T1000 (cell line): ENCODE results near the gene EPB42.
"Not testable (repeated sequence)": the region's sequence is repeated elsewhere in the genome, so short reads cannot be mapped to it uniquely, and the experiment has no call there.

Experiments
- DNase-seq: peaks from one replicate; lab custom pipeline; 2025; ENCODE audit warnings: mixed read lengths; lab: John Stamatoyannopoulos, UW

The EPB42 gene

GRCh38 chr15:43212299-43212698 lies 8.5 kb downstream of the EPB42 start:
- no peak for DNase-seq

DNA sequence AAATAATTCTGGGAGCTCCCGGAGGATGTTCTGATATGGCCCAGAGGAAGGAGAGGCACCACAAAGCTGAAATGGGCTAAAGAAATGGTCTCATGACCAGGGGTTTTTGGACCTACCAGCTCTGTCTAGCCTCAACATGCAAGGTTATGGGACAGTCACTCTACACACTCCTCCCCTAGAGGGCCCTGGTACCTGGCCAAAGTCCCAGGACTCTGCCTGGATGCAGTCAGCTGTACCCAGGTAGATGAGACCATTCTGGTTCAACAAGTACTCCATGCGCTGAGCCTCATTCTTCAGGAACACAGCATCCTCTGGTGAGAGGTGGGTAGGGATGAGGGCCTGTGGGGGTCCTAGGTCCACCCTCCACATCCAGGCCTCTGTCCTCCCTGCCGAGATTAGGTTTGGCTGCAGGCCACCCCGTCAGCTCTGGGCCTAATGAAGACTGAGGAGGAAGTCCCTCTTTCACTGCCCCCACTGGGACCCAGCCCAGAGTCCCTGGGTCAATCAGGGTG lies 9.5 kb downstream of the EPB42 start:
- DNase-seq = no peak

DNA sequence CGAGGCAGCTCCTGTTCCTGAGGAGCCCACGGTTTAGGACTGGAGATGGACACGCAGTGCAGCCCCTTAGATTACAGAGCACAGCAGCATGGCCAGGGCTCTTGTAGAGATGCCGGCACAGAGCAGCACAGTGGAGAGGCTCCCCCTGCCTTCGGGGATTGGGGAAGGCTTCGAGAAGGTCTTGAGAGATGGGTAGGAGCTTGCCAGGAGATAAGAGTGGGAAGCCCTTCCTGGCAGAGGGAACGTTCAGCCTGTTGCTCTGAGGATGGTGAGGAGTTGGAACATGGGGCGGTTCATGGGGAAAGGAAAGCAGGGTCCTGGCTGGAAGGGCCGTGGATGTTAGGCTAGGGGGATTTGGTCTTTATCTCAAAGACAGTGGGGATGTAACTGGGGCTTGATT lies 10.0 kb downstream of the EPB42 start:
- no peak for DNase-seq

- no peak for DNase-seq
Observed at GRCh38 chr15:43210172-43210745, 10.6 kb downstream of the EPB42 start.

- DNase-seq = no peak
Observed at GRCh38 chr15:43209059-43209824, 11.6 kb downstream of the EPB42 start.

DNA sequence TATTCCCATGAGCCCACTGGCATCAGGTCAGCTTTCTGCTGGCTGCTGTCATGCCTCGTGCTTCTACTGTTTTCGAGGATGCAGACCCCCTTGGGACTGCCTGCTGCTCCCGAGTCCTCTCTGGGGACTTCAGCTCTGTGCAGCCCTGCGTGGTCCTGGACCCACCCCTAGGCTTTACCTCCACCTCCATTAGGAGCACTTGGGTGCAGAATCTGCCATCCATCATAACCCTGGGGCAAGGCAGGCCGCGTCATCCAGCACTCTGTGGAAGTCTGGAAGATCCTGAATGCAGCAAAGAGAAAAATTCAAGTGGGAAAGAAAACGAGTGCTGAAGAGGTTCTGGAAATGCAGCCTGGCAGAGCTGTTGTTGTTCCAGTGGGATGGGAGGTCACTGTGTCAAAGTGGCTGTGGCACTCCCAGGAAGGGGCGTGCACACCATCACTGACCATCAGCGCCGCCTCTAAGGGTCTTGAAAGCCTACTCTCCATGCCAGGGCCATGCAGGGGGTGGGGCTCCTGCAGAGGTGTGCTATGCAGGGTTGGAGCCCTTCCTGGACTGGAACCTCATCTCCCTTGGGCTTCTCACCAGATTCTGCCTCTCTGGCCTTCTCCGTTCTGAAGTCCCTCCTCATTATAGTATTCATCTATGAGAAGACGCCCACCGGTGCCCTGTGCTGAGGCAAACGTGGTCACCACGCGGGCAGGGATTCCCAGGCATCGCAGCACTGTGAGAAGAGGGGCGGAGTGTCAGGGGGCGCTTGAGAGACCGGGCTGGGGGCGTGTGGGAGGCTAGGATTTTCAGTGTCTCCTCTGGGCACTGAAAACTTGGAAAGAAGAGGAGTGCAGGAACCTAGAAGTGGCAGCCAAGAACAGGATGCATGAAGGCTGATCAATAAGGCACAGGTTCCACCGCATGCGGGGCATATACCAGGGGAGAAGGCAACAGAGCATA lies 12.5 kb downstream of the EPB42 start:
- DNase-seq = no peak

GRCh38 chr15:43207024-43207423 lies 13.8 kb downstream of the EPB42 start:
- no peak for DNase-seq

- no peak for DNase-seq
Observed at GRCh38 chr15:43206054-43206453, 14.8 kb downstream of the EPB42 start.

GRCh38 chr15:43204016-43204901 lies 16.6 kb downstream of the EPB42 start:
- no peak for DNase-seq

DNA sequence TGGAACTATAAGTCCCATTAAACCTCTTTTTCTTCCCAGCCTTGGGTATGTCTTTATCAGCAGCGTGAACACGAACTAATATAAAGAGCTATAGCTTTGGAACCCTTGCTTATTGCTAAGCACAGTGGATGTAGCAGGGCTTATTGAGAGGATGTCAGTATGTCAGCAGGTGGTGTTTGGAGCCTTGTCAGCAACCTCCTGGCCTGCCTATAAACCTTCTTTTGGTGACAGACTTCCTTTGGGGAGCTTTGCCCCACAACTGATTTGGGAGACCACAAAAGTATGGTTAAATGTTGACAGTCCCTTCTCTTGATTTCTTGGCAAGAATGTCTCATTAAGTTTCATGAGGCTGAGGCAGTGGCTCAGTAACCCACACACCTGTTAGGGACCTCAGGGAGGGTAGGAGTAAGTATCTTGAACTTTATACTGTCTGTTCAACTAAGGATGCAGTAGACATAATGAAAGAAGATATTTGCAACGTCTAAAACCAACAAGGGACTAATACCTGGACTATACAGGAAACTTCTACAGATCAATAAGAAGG lies 20.8 kb downstream of the EPB42 start:
- DNase-seq = no peak

GRCh38 chr15:43198992-43199391 lies 21.8 kb downstream of the EPB42 start:
- DNase-seq = no peak

DNA sequence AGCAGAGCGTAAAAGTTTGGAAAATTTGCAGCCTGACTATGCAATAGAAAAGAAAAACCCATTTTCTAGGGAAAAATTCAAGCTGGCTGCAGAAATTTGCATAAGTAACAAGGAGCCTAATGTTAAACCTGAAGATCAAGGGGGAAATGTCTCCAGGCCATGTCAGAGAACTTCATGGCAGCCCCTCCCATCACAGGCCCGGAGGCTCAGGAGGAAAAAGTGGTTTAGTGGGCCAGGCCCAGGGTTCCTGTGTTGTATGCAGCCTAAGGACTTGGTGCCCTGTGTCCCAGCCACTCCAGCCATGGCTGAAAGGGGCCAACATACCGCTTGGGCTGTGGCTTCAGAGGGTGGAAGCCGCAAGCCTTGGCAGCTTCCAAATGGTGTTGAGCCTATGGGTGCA lies 22.3 kb downstream of the EPB42 start:
- not testable (repeated sequence) for DNase-seq

DNA sequence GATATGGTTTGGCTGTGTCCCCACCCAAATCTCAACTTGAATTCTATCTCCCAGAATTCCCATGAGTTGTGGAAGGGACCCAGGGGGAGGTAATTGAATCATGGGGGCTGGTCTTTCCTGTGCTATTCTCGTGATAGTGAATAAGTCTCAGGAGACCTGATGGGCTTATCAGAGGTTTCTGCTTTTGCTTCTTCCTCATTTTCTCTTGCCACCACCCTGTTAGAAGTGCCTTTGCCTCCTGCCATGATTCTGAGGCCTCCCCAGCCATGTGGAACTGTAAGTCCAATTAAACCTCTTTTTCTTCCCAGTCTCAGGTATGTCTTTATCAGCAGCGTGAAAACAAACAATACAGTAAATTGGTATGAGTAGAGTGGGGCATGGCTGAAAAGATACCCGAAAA lies 23.0 kb downstream of the EPB42 start:
- not testable (repeated sequence) for DNase-seq

- DNase-seq = no peak
Observed at GRCh38 chr15:43196760-43197548, 23.9 kb downstream of the EPB42 start.

DNA sequence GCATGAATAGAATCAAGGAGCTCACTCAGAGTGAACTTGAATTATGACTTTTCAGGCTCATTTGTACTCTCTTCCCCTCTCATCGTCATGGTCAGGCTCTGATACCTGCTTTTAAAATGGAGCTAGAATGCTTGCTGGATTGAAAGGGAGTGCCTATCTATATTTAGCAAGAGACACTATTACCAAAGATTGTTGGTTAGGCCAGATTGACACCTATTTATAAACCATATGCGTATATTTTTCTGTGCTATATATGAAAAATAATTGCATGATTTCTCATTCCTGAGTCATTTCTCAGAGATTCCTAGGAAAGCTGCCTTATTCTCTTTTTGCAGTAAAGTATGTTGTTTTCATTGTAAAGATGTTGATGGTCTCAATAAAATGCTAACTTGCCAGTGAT lies 26.0 kb downstream of the EPB42 start:
- no peak for DNase-seq

DNA sequence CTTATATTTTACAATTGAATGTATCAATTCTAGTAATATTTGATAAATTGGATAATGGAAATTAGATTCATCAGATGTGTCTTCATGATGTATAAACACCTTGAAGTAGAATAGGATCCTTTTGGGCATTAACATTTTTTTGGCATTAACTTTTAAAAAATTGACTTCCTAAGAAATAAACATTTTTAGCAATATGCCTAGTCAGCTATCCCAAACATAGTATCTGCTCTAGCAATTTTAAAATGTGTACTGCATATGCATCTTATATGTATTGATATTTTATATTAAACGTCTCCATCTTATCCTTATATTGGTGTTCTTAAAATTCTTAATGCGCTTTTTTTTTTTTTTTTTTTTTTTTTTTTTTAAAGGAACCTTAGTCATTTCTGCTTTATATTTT lies 27.1 kb downstream of the EPB42 start:
- DNase-seq = no peak

- no peak for DNase-seq
Observed at GRCh38 chr15:43190178-43190577, 30.6 kb downstream of the EPB42 start.

GRCh38 chr15:43189296-43189695 lies 31.5 kb downstream of the EPB42 start:
- DNase-seq = no peak

DNA sequence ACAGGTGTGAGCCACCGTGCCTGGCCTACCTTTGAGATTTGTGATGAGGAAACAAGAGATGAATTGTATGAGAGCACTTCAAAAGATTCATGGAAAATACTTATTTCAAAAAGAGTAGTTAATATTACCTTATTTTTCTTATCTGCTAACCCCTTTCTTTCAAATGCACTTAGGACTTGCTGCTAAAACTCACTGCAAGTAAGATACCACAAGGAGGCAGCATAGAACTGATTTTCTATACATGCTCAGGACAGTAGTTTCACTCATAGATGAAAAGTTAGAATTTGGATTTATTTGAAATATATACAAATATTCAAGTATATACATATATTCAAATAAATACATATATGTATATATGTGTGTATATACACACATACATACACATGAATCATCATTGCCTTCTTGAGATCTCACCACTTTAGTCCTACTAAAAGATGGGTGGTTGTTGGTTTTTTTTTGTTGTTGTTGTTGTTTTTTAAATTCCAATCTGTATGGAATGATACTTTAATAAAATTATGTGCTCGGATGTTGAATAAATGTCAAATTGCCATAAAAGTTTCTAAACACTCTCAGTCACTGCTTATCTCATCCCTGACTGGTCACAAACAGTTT lies 33.2 kb downstream of the EPB42 start:
- DNase-seq = no peak

GRCh38 chr15:43186003-43186353 lies 34.8 kb downstream of the EPB42 start:
- DNase-seq = no peak
